Stimulated activated CD4-positive, alpha-beta T cell treated with anti-CD3 and anti-CD28 coated beads, TNF-alpha, amount 100 ng/mL, for 1 hour (primary cell): ENCODE results near the gene BEND4.
"Not testable (repeated sequence)": the region's sequence is repeated elsewhere in the genome, so short reads cannot be mapped to it uniquely, and the experiment has no call there.

ENCODE experiments used
- DNase-seq, 3 donors: peaks; one replicate each; pipeline ENCODE4 v3.0.0-alpha.2; 2020; ENCODE audit warnings: low read depth in 3 of 3, low spot score in 1 of 3

BEND4 gene

GRCh38 chr4:42152507-42153504, at the start of gene BEND4:
Gene BEND4 (minus strand): TSS chr4:42152655. CDS start chr4:42152143, 512 bp downstream.
- DNase-seq = no peak

- no peak for DNase-seq
Observed at GRCh38 chr4:42197341-42197740, 44.9 kb upstream of the BEND4 start.

GRCh38 chr4:42172921-42173320, 20.5 kb upstream of the BEND4 start:
- no peak for DNase-seq

- no peak for DNase-seq
Observed at GRCh38 chr4:42172128-42172790, 19.8 kb upstream of the BEND4 start.

GRCh38 chr4:42167709-42168108, 15.3 kb upstream of the BEND4 start:
- no peak for DNase-seq

- not testable (repeated sequence) for DNase-seq
Observed at GRCh38 chr4:42166186-42166585, 13.7 kb upstream of the BEND4 start.

GRCh38 chr4:42159271-42160001, 7.0 kb upstream of the BEND4 start:
- no peak for DNase-seq

- peak in 1 of 3 donors; percentile 5 for DNase-seq
Observed at GRCh38 chr4:42151568-42152506, 618 bp downstream of the BEND4 start.

GRCh38 chr4:42150653-42151567, 1.5 kb downstream of the BEND4 start:
- no peak for DNase-seq

- DNase-seq = no peak
Observed at GRCh38 chr4:42149004-42149403, 3.5 kb downstream of the BEND4 start.

- no peak for DNase-seq
Observed at GRCh38 chr4:42148425-42148824, 4.0 kb downstream of the BEND4 start.

- no peak for DNase-seq
Observed at GRCh38 chr4:42144028-42144427, 8.4 kb downstream of the BEND4 start.

GRCh38 chr4:42142591-42142990, 9.9 kb downstream of the BEND4 start:
- no peak for DNase-seq

- no peak for DNase-seq
Observed at GRCh38 chr4:42136371-42136770, 16.1 kb downstream of the BEND4 start.

GRCh38 chr4:42133006-42133405, 19.4 kb downstream of the BEND4 start:
- no peak for DNase-seq

- no peak for DNase-seq
Observed at GRCh38 chr4:42132099-42132498, 20.4 kb downstream of the BEND4 start.

GRCh38 chr4:42123071-42123644, 29.3 kb downstream of the BEND4 start:
- no peak for DNase-seq

- DNase-seq = no peak
Observed at GRCh38 chr4:42122237-42122636, 30.2 kb downstream of the BEND4 start.

- no peak for DNase-seq
Observed at GRCh38 chr4:42119886-42120285, 32.6 kb downstream of the BEND4 start.
